ENCODE measurements around the gene PTGER3.

DNA sequence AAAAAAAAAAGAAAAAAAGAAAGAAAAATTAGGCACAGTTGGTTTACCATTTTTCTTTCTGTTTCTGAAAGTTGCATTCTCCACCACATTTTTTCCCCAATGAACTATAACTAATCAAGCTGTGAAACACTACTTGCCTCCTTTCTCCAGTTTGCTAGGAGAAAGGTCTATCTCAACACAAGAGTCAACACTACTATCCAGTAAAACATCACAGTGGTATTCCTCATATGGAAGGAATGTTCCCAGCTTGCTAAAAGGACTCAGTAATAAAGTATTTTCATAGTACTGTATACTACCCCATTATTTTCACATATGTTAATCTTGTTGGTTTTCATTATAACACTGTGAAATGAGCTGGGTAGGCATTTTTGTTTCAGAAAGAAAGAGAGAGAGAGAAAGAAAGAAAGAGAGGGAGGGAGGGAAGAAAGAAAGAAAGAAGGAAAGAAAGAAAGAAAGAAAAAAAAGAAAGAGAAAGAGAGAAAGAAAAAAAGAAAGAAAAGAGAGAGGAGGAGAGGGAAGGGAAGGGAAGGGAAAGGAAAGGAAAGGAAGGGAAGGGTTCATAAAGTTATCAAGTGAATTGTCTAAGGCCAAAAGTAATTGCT, 7.9 kb downstream of the PTGER3 start:
- TF ChIP-seq POLR2A (IDR thresholded peaks at IDR 0.05), result no peak
- TF ChIP-seq, protein P1, sequence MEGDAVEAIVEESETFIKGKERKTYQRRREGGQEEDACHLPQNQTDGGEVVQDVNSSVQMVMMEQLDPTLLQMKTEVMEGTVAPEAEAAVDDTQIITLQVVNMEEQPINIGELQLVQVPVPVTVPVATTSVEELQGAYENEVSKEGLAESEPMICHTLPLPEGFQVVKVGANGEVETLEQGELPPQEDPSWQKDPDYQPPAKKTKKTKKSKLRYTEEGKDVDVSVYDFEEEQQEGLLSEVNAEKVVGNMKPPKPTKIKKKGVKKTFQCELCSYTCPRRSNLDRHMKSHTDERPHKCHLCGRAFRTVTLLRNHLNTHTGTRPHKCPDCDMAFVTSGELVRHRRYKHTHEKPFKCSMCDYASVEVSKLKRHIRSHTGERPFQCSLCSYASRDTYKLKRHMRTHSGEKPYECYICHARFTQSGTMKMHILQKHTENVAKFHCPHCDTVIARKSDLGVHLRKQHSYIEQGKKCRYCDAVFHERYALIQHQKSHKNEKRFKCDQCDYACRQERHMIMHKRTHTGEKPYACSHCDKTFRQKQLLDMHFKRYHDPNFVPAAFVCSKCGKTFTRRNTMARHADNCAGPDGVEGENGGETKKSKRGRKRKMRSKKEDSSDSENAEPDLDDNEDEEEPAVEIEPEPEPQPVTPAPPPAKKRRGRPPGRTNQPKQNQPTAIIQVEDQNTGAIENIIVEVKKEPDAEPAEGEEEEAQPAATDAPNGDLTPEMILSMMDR (IDR thresholded peaks at IDR 0.05 in 4 of 5, conservative IDR thresholded peaks at IDR 0.05 in 1 of 5), result no peak

Measured in gastrocnemius medialis (tissue), 4 donors.